HG02642 (cell line): ENCODE measurements around the gene LARP7.
"Not testable (repeated sequence)": the region's sequence is repeated elsewhere in the genome, so short reads cannot be mapped to it uniquely, and the experiment has no call there.

Source experiments
- ATAC-seq: cut with Tn5 transposase; IDR thresholded peaks from one replicate; pipeline ENCODE4 v1.9.1; 2021; ENCODE audit warnings: mild to moderate bottlenecking; ENCODE audit not compliant: unreplicated experiment, poor library complexity

LARP7 gene

GRCh38 chr4:112648263-112649054 is 11.5 kb downstream of the LARP7 start:
- ATAC-seq, result no peak

- ATAC-seq, result no peak
Observed at GRCh38 chr4:112649055-112649408, 12.1 kb downstream of the LARP7 start.

GRCh38 chr4:112650332-112650731 is 13.4 kb downstream of the LARP7 start:
- no peak for ATAC-seq

- no peak for ATAC-seq
Observed at GRCh38 chr4:112651641-112652040, 14.7 kb downstream of the LARP7 start.

GRCh38 chr4:112652216-112652615 is 15.3 kb downstream of the LARP7 start:
- no peak for ATAC-seq

GRCh38 chr4:112655270-112655669 is 18.3 kb downstream of the LARP7 start:
- no peak for ATAC-seq

- ATAC-seq, result not testable (repeated sequence)
Observed at GRCh38 chr4:112656115-112656514, 19.2 kb downstream of the LARP7 start.

GRCh38 chr4:112664611-112665010 is 27.7 kb downstream of the LARP7 start:
- ATAC-seq, result no peak

GRCh38 chr4:112668131-112668530 is 31.2 kb downstream of the LARP7 start:
- ATAC-seq, result no peak

GRCh38 chr4:112673076-112673475 is 36.1 kb downstream of the LARP7 start:
- ATAC-seq, result no peak

GRCh38 chr4:112673686-112674085 is 36.7 kb downstream of the LARP7 start:
- ATAC-seq, result no peak

GRCh38 chr4:112674376-112674775 is 37.4 kb downstream of the LARP7 start:
- no peak for ATAC-seq

GRCh38 chr4:112677519-112678091 is 40.7 kb downstream of the LARP7 start:
- ATAC-seq, result no peak

GRCh38 chr4:112680996-112681395 is 44.1 kb downstream of the LARP7 start:
- no peak for ATAC-seq

- ATAC-seq, result no peak
Observed at GRCh38 chr4:112693507-112693906, 56.6 kb downstream of the LARP7 start.

- no peak for ATAC-seq
Observed at GRCh38 chr4:112700679-112701078, 63.7 kb downstream of the LARP7 start.

GRCh38 chr4:112702892-112703291 is 65.9 kb downstream of the LARP7 start:
- no peak for ATAC-seq

GRCh38 chr4:112704322-112704721 is 67.4 kb downstream of the LARP7 start:
- no peak for ATAC-seq

GRCh38 chr4:112704991-112705845 is 68.3 kb downstream of the LARP7 start:
- peak; percentile 33 for ATAC-seq

GRCh38 chr4:112705891-112706839 is 69.2 kb downstream of the LARP7 start:
- ATAC-seq, result peak; percentile 54
